Measurements from ENCODE around the gene TTLL5. TPM values are rescaled to one million over a fixed set of nuclear protein-coding genes. Genes with fewer than 3 reads are reported as not detected.
A peak's percentile ranks its signal among the peaks of the same experiment; 100 is the strongest.

TTLL5 gene
- total RNA-seq, 2 experiments from 2014 or later: 19.8 to 26.4 TPM

- H3K9me3 Mint-ChIP-seq: no peaks in the 10 kb centered on the region
- Histone ChIP-seq H3K4me1 (ENCODE audit: insufficient read depth, low read length) (no peaks in the 10 kb centered on the region), H3K27ac (ENCODE audit: low read depth in 1 of 2, low read length in 2 of 2) (no peak overlapping the region), H3K9me3 (ENCODE audit: control insufficient read depth in 1 of 2, insufficient read depth in 1 of 2, low read length in 2 of 2) (no peaks in the 10 kb centered on the region), H3K4me3 (ENCODE audit: low read length) (no peak overlapping the region), H3K27me3 (ENCODE audit: control insufficient read depth in 1 of 2, insufficient read depth in 2 of 2, low read length in 2 of 2) (no peaks in the 10 kb centered on the region), H3K36me3 (ENCODE audit: insufficient read depth, low read length) (no peaks in the 10 kb centered on the region)
- H3K27me3 Mint-ChIP-seq: no peaks in the 10 kb centered on the region
- DNase-seq (peak in 3 of 14 experiments; percentile 25 to 69 (median 53)), ATAC-seq (ENCODE audit: poor library complexity) (no peak)
- CTCF ChIA-PET: no interaction called here
- intact Hi-C loops (cut with DNase I, micrococcal nuclease): no loop called here
- no peak overlapping the region for H3K4me3 Mint-ChIP-seq
- H3K4me1 Mint-ChIP-seq (ENCODE audit: low read depth): no peaks in the 10 kb centered on the region
- H3K27ac Mint-ChIP-seq: no peak overlapping the region
- POLR2A ChIA-PET: no interaction called here
- H3K36me3 Mint-ChIP-seq (ENCODE audit: low read depth): no peaks in the 10 kb centered on the region
- TF ChIP-seq CTCF (IDR thresholded peaks at IDR 0.05): no peak
These were observed 45.8 kb upstream of the TTLL5 start for GRCh38 chr14:75615200-75615599.

GRCh38 chr14:75619548-75619947, 41.5 kb upstream of the TTLL5 start:
- no peak for ATAC-seq (ENCODE audit: poor library complexity)
- Mint-ChIP-seq H3K4me1 (ENCODE audit: low read depth) (no peaks in the 10 kb centered on the region), H3K9me3 (no peaks in the 10 kb centered on the region), H3K4me3 (no peak overlapping the region), H3K27me3 (no peaks in the 10 kb centered on the region), H3K27ac (no peak overlapping the region), H3K36me3 (ENCODE audit: low read depth) (no peaks in the 10 kb centered on the region)
- H3K4me1 ChIP-seq (ENCODE audit: insufficient read depth, low read length): no peaks in the 10 kb centered on the region
- TF ChIP-seq CTCF (IDR thresholded peaks at IDR 0.05): no peak
- H3K4me3 ChIP-seq (ENCODE audit: low read length): no peak overlapping the region
- intact Hi-C loops (cut with DNase I, micrococcal nuclease): no loop called here
- ChIA-PET POLR2A (no interaction called here), CTCF (interaction anchor here (1.2 kb wide), 1 partner anchor 9 kb away, joined by 3 read pairs; no protein-coding TSS in a partner anchor)
- DNase-seq: no peak
- no peaks in the 10 kb centered on the region for H3K36me3 ChIP-seq (ENCODE audit: insufficient read depth, low read length)
- H3K9me3 ChIP-seq (ENCODE audit: control insufficient read depth in 1 of 2, insufficient read depth in 1 of 2, low read length in 2 of 2): no peaks in the 10 kb centered on the region
- no peak overlapping the region for H3K27ac ChIP-seq (ENCODE audit: low read depth in 1 of 2, low read length in 2 of 2)
- H3K27me3 ChIP-seq (ENCODE audit: control insufficient read depth in 1 of 2, insufficient read depth in 2 of 2, low read length in 2 of 2): no peaks in the 10 kb centered on the region

DNA sequence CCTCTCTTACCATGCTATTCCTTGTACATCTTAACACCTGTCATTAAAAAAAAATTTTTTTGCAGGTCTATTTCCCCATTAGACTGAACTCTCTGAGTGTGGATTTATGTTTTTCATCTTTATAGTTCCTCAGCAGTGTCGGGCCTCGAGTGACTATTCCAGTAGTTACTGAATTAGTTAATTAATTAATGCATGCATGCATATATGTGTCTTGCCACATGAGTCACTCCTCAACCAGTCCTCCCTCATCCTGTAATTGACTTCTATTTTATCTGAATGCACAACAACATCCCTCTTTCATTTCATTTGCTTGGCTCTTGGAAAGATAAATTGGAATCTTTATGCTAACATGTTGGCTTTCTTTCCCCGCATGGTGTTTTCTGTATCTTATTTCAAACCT, 36.0 kb upstream of the TTLL5 start:
- DNase-seq (no peak), ATAC-seq (ENCODE audit: poor library complexity) (no peak)
- Histone ChIP-seq H3K4me1 (ENCODE audit: insufficient read depth, low read length) (no peaks in the 10 kb centered on the region), H3K27ac (ENCODE audit: low read depth in 1 of 2, low read length in 2 of 2) (no peak overlapping the region), H3K36me3 (ENCODE audit: insufficient read depth, low read length) (no peaks in the 10 kb centered on the region), H3K9me3 (ENCODE audit: control insufficient read depth in 1 of 2, insufficient read depth in 1 of 2, low read length in 2 of 2) (no peaks in the 10 kb centered on the region), H3K27me3 (ENCODE audit: control insufficient read depth in 1 of 2, insufficient read depth in 2 of 2, low read length in 2 of 2) (no peaks in the 10 kb centered on the region), H3K4me3 (ENCODE audit: low read length) (no peak overlapping the region)
- CTCF ChIA-PET: no interaction called here
- Mint-ChIP-seq H3K4me1 (ENCODE audit: low read depth) (no peaks in the 10 kb centered on the region), H3K36me3 (ENCODE audit: low read depth) (no peaks in the 10 kb centered on the region), H3K9me3 (no peaks in the 10 kb centered on the region), H3K4me3 (no peak overlapping the region), H3K27me3 (no peaks in the 10 kb centered on the region), H3K27ac (no peak overlapping the region)
- POLR2A ChIA-PET: no interaction called here
- TF ChIP-seq CTCF (IDR thresholded peaks at IDR 0.05): no peak
- intact Hi-C loops (cut with DNase I, micrococcal nuclease): no loop called here

All from CD4-positive, alpha-beta T cell (primary cell).